ENCODE data around the gene FHIT.

Gene FHIT

DNA sequence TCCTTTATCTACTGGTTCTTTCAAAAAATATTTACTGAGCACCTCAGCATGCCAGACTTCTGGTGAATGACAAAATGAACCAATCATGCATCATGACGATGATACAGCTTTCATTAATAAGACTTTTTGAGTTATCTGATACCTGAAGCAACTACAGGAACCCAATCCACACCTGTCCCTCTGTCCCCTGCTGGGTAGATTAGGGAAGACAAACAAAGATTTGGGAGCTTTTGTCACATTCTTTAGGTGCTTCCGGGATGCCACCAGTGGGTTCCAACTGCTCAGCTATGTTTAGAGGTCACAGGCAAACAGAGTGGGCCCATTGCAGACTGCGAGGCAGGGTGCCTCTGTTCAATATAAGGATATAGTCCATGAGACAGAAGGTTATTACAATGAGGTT is 1180.9 kb downstream of the FHIT start:
- ChIA-PET CTCF (no interaction called here), POLR2A (ENCODE audit: low non-redundant PET) (no interaction called here)
- H3K27ac ChIP-seq: no peak overlapping the region
- DNase-seq (ENCODE audit: low spot score): no peak
- TF ChIP-seq, protein P1, sequence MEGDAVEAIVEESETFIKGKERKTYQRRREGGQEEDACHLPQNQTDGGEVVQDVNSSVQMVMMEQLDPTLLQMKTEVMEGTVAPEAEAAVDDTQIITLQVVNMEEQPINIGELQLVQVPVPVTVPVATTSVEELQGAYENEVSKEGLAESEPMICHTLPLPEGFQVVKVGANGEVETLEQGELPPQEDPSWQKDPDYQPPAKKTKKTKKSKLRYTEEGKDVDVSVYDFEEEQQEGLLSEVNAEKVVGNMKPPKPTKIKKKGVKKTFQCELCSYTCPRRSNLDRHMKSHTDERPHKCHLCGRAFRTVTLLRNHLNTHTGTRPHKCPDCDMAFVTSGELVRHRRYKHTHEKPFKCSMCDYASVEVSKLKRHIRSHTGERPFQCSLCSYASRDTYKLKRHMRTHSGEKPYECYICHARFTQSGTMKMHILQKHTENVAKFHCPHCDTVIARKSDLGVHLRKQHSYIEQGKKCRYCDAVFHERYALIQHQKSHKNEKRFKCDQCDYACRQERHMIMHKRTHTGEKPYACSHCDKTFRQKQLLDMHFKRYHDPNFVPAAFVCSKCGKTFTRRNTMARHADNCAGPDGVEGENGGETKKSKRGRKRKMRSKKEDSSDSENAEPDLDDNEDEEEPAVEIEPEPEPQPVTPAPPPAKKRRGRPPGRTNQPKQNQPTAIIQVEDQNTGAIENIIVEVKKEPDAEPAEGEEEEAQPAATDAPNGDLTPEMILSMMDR (conservative IDR thresholded peaks at IDR 0.05; ENCODE audit: low read depth): no peak

DNA sequence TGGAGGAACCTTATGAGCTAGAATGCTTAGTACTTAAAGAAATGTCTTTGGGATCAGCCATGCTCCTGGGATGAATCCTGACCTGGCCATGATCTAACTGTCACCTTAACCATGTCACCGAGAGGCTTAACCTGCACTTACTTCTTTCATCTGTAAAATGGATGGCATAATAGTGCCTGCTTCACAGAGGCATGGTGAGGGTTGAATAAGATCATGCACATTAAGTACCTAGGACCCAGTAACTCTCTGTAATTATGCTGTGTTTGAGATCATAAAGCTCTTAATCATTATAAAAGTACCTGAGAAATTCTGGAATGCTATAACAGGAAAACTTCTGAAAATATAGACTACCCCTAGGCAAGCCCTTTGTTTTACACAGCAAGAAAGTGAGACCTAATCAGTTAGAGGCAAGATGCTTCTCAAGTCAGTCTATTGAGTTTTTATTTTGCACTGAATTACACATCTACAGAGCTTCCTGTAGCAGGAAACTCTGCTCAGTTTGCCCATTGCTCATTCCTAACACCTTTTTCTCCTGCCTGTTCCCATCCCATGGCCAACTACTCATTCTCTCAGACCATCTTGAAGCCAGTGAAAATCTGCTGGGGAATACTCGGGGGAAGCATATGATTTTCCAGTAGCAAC is 1185.9 kb downstream of the FHIT start:
- TF ChIP-seq, protein P1 (conservative IDR thresholded peaks at IDR 0.05; ENCODE audit: low read depth): no peak
- no peak for DNase-seq (ENCODE audit: low spot score)
- ChIA-PET CTCF (no interaction called here), POLR2A (ENCODE audit: low non-redundant PET) (no interaction called here)
- no peak overlapping the region for H3K27ac ChIP-seq

DNA sequence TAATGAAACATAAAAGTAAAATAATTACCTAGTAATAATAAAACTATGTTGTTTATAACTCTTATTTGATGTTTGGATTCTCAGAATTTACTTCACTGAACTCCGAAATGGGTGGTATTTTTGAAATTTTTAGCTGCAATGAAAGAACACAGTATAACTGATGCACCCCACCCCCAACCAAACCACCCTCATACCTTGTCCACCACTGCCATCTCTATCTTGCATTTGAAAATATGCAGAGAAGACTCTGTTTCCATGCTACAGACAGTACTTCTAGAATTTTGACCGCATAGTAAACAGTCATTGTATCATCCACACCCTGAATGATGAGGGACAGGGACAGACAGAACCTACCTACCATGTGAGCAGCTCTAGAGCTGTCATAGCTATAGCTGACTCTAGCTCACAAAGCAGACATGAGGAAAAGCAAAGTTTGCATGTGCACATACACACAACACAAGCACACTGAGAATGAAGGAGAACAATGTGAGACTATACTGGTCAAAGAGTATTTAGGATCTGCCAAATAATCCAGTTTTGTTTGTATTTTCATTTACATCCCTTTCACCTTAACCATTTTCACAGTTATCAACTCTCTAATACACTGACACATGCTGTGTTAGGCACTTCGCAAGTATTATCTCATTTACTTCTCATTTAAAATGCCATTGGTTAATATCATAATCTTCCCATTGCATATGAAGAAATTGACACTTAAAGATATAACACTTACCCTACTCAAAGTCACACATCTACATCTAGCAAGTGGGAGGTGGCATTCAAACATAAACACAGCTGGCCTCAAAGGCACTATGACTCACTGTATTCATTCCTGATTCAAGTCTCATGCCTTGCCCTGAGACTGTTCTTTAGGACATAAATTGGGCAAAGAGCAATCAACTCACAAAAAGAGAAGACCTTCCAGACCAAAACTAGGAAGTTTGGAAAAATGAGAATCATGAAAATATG is 1186.8 kb downstream of the FHIT start:
- POLR2A ChIA-PET (ENCODE audit: low non-redundant PET): no interaction called here
- no peak for DNase-seq (ENCODE audit: low spot score)
- TF ChIP-seq, protein P1 (conservative IDR thresholded peaks at IDR 0.05; ENCODE audit: low read depth): no peak
- CTCF ChIA-PET: no interaction called here
- H3K27ac ChIP-seq: no peak overlapping the region

DNA sequence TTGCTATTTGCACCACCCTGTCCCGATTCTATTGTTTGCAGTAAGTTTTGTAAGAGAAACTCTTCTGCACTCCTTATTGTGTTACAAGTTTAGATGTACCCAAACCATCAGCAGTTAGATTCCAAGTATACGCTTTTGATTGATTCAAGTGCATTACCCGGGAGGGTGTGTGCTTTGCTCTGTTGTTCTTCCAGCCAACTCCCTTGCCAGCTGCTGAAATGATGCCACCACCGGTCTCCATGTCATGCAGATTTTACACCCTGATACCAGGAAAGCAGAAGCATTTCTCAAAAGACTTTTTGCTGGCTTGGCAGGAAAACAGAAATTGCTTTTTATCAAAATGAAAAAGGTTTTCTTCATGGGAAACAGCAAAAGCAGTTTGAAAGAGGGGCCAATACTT is 1194.8 kb downstream of the FHIT start:
- H3K27ac ChIP-seq: no peak overlapping the region
- TF ChIP-seq, protein P1 (conservative IDR thresholded peaks at IDR 0.05; ENCODE audit: low read depth): no peak
- no peak for DNase-seq (ENCODE audit: low spot score)
- CTCF ChIA-PET: no interaction called here
- POLR2A ChIA-PET (ENCODE audit: low non-redundant PET): no interaction called here

DNA sequence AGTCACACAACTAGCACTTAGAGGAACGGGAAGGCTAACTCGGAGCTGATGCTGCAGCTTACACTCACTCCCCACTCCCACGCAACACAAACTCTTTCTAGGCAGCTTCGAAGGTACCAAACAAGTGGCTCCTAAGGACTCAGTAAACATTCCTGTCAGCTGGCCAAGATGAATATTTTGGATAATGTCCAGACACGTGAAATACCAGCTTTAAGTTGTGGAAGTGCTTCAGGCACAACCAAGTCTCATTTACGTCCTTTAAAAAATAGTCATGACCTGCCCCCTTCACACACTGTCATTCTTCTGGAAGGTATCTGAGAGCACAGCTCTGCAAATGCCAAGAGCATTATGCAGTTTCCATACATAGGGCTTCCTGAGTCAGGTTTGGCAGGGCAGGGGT is 1195.5 kb downstream of the FHIT start:
- DNase-seq (ENCODE audit: low spot score): no peak
- TF ChIP-seq, protein P1 (conservative IDR thresholded peaks at IDR 0.05; ENCODE audit: low read depth): no peak
- H3K27ac ChIP-seq: no peak overlapping the region
- ChIA-PET CTCF (no interaction called here), POLR2A (ENCODE audit: low non-redundant PET) (no interaction called here)

DNA sequence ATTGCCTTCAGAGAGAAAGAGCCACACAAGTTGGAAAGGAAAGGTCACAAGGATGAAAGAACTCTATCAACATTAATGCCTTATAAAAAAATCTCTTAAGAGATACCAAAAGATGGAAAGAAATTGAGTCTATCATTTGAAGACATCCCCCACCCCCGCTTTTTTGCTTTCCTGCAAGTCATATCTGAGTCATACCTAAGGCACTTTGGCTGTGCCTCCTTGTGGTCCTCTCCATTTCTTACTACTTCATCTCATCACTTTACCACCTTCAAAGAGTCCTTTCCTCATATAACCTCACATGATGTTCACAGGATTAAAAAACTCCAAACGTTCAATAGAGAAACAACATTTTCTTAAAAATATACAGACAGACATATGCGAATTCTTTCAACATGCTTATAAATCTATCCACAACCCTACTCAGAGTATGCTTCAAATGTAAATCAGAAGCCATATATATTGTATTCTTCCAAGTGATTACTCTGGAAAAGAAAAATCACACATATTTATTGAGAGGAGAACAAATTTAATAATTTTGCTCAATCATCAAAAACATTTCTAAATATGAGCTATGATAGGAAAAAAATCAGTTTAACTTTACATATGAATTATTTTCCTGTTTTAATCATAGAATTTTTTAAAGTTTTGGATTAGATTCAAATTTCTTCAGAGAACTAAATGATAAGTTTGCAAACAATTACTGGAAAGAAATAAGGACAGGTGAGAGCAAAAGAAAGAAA is 1197.6 kb downstream of the FHIT start:
- no peak overlapping the region for H3K27ac ChIP-seq
- TF ChIP-seq, protein P1 (conservative IDR thresholded peaks at IDR 0.05; ENCODE audit: low read depth): no peak
- no peak for DNase-seq (ENCODE audit: low spot score)
- CTCF ChIA-PET: no interaction called here
- POLR2A ChIA-PET (ENCODE audit: low non-redundant PET): no interaction called here
